Suprapubic skin (tissue), 4 donors: ENCODE results near the gene HELZ2.

Source experiments
- CTCF ChIP-seq, 2 donors: fragments of 200-600 bp in 1 of 2; fragments of 450-650 bp in 1 of 2; sonication (generic) in 1 of 2; IDR thresholded peaks; one replicate each; pipeline ENCODE4 v1.5.1; 2016 to 2019; ENCODE audit warnings: antibody characterized with exemption in 2 of 2, mild to moderate bottlenecking in 1 of 2, moderate library complexity in 1 of 2
- POLR2A ChIP-seq, 2 donors: fragments of 450-650 bp; IDR thresholded peaks; one replicate each; pipeline ENCODE4 v1.6.1; 2017; ENCODE audit warnings: antibody characterized with exemption in 2 of 2, mild to moderate bottlenecking in 2 of 2, moderate library complexity in 2 of 2
- POLR2AphosphoS5 ChIP-seq, 3 donors: sonication (generic); formaldehyde crosslinking; IDR thresholded peaks; one replicate each; pipeline ENCODE4 v1.6.1; 2017; ENCODE audit warnings: antibody characterized with exemption in 3 of 3

- TF ChIP-seq CTCF (IDR thresholded peaks at IDR 0.05) = no peak
- TF ChIP-seq POLR2A (IDR thresholded peaks at IDR 0.05) = no peak
- no peak for TF ChIP-seq POLR2AphosphoS5 (IDR thresholded peaks at IDR 0.05)
Observed at GRCh38 chr20:63586797-63587196, 12.8 kb upstream of the HELZ2 start.
